NT2/D1 (cell line): Measurements from ENCODE around the gene NME7.

Experiments
- SUZ12 ChIP-seq: IDR thresholded peaks from 2 replicates; pipeline ENCODE4 v1.6.1; 2011; ENCODE audit not compliant: insufficient read length, insufficient read depth; ENCODE audit errors: extremely low read depth
- YY1 ChIP-seq: IDR thresholded peaks from 2 replicates; pipeline ENCODE4 v1.6.1; 2011; ENCODE audit not compliant: insufficient read length, insufficient read depth
- ZNF274 ChIP-seq: IDR thresholded peaks from 2 replicates; pipeline ENCODE4 v1.6.1; 2011; ENCODE audit warnings: mild to moderate bottlenecking, low read depth, low read length

DNA sequence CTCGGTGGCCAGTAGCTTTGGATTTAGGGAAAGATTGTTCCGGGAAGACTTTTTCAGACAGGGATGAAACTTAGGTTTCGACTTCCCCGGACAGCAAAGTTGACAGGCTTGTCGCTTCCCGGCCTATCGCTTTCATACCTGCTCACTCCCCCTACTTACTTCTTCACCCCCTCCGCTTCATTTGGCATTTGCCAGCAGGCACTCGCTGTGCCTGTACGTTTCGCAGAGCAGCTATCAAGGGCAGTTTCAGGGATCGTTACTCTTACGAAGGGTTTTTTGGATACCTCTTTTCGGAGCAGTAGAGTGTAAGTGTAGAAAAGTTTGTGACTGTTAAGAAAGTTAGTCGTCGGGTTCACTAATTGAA lies 791 bp upstream of the NME7 start:
- TF ChIP-seq YY1 (no peak), ZNF274 (no peak), SUZ12 (no peak)
